ENCODE results near the gene RPS21.

RPS21 gene

GRCh38 chr20:62358171-62359042 is 28.5 kb upstream of the RPS21 start (continued):
- TF ChIP-seq ISL1 (CRISPR knock-in tag; IDR thresholded peaks at IDR 0.05) (no peak), ZNF565 (CRISPR knock-in tag; conservative IDR thresholded peaks at IDR 0.05; ENCODE audit: low read depth) (no peak), SNAI2 (CRISPR knock-in tag; IDR thresholded peaks at IDR 0.05) (no peak), CREB5 (CRISPR knock-in tag; IDR thresholded peaks at IDR 0.05; ENCODE audit: low read depth) (no peak), RARB (CRISPR knock-in tag; IDR thresholded peaks at IDR 0.05) (no peak)

DNA sequence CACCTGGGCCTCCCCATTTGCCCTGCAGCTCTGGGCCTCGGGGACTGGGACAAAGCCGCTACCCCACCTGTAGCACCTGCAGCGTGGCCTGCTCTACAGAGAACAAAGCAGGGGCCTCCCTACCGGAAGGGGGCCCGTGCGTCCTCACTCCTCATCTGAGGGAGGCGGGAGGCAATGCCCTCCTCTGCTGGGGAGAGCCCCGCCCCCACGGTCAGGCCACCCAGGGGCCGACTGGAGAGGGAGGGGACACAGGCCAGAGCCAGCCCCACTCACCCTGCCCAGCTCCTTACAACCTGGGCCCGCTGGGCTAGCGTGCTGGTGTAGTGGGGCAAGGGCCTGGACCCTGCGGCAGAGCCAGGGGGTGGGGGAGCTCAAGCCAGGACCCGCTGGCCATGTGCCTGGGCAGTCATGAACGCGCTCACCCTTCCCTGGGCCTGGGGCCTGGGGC is 27.8 kb upstream of the RPS21 start:
- no peak for ATAC-seq
- TF ChIP-seq ZNF70 (CRISPR knock-in tag; IDR thresholded peaks at IDR 0.05) (no peak), OSR1 (CRISPR knock-in tag; IDR thresholded peaks at IDR 0.05) (no peak), ZNF565 (CRISPR knock-in tag; conservative IDR thresholded peaks at IDR 0.05; ENCODE audit: low read depth) (no peak), ARNTL (CRISPR knock-in tag; IDR thresholded peaks at IDR 0.05; ENCODE audit: borderline replicate concordance, low read depth) (no peak), RARB (CRISPR knock-in tag; IDR thresholded peaks at IDR 0.05) (no peak), SNAI2 (CRISPR knock-in tag; IDR thresholded peaks at IDR 0.05) (no peak), CSRNP3 (CRISPR knock-in tag; IDR thresholded peaks at IDR 0.05) (no peak)
- TF ChIP-seq, protein P1, sequence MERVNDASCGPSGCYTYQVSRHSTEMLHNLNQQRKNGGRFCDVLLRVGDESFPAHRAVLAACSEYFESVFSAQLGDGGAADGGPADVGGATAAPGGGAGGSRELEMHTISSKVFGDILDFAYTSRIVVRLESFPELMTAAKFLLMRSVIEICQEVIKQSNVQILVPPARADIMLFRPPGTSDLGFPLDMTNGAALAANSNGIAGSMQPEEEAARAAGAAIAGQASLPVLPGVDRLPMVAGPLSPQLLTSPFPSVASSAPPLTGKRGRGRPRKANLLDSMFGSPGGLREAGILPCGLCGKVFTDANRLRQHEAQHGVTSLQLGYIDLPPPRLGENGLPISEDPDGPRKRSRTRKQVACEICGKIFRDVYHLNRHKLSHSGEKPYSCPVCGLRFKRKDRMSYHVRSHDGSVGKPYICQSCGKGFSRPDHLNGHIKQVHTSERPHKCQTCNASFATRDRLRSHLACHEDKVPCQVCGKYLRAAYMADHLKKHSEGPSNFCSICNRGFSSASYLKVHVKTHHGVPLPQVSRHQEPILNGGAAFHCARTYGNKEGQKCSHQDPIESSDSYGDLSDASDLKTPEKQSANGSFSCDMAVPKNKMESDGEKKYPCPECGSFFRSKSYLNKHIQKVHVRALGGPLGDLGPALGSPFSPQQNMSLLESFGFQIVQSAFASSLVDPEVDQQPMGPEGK (CRISPR knock-in tag; IDR thresholded peaks at IDR 0.05; ENCODE audit: borderline replicate concordance): no peak
- TF ChIP-seq, protein P2, sequence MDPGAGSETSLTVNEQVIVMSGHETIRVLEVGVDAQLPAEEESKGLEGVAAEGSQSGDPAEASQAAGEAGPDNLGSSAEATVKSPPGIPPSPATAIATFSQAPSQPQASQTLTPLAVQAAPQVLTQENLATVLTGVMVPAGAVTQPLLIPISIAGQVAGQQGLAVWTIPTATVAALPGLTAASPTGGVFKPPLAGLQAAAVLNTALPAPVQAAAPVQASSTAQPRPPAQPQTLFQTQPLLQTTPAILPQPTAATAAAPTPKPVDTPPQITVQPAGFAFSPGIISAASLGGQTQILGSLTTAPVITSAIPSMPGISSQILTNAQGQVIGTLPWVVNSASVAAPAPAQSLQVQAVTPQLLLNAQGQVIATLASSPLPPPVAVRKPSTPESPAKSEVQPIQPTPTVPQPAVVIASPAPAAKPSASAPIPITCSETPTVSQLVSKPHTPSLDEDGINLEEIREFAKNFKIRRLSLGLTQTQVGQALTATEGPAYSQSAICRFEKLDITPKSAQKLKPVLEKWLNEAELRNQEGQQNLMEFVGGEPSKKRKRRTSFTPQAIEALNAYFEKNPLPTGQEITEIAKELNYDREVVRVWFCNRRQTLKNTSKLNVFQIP (CRISPR knock-in tag; IDR thresholded peaks at IDR 0.05; ENCODE audit: borderline replicate concordance, low read depth): no peak

GRCh38 chr20:62359491-62360121 is 27.3 kb upstream of the RPS21 start:
- ATAC-seq: no peak

GRCh38 chr20:62360854-62361798 is 25.8 kb upstream of the RPS21 start:
- TF ChIP-seq ZNF565 (CRISPR knock-in tag; conservative IDR thresholded peaks at IDR 0.05; ENCODE audit: low read depth): no peak
- ATAC-seq: no peak

More at GRCh38 chr20:62359491-62360121, 27.3 kb upstream of the RPS21 start:
- TF ChIP-seq ARNTL (CRISPR knock-in tag; IDR thresholded peaks at IDR 0.05; ENCODE audit: borderline replicate concordance, low read depth) (no peak), CSRNP3 (CRISPR knock-in tag; IDR thresholded peaks at IDR 0.05) (no peak), OSR1 (CRISPR knock-in tag; IDR thresholded peaks at IDR 0.05) (no peak)

Data from SK-N-SH treated with all-trans-retinoic acid at 6 μM for 48 hours (cell line).